Common myeloid progenitor, CD34-positive (primary cell): ENCODE results near the gene ERICH6B.
A peak's percentile ranks its signal among the peaks of the same experiment; 100 is the strongest.

Experiments used
- CTCF ChIA-PET: fragments of 350-600 bp; sonication (Branson Sonifier 250); formaldehyde crosslinking; loops from one replicate; lab custom pipeline; 2021; ENCODE audit warnings: antibody characterized with exemption; lab: Charles Lee
- POLR2A ChIA-PET: fragments of 350-600 bp; sonication (Branson Sonifier 250); formaldehyde crosslinking; loops from one replicate; lab custom pipeline; 2021; ENCODE audit warnings: antibody characterized with exemption; lab: Charles Lee
- DNase-seq, 3 donors: peaks; one replicate each; pipeline versions ENCODE4 v3.0.0 to v3.0.0-alpha.2; 2013
- H3K27ac ChIP-seq, 2 experiments: 1 replicate in 1 of 2; 2 replicates in 1 of 2; pipeline ENCODE4 v1.7.0; 2013; ENCODE audit warnings: inconsistent platforms in 2 of 2, low read length in 2 of 2, mild to moderate bottlenecking in 2 of 2, low read depth in 1 of 2, moderate library complexity in 1 of 2; ENCODE audit not compliant: severe bottlenecking in 2 of 2, insufficient read depth in 1 of 2, poor library complexity in 1 of 2
- H3K27me3 ChIP-seq, 5 experiments: replicated peaks in 2 of 5; 1 replicate in 3 of 5; 2 replicates in 2 of 5; pipeline versions ENCODE4 v1.6.1 to v1.7.0; 2013; ENCODE audit warnings: low read length in 4 of 5, mild to moderate bottlenecking in 2 of 5, moderate library complexity in 2 of 5, inconsistent platforms in 1 of 5; ENCODE audit not compliant: insufficient read depth in 5 of 5, control insufficient read depth in 4 of 5
- H3K36me3 ChIP-seq, 4 experiments: 1 replicate in 2 of 4; 2 replicates in 2 of 4; pipeline versions ENCODE4 v1.6.1 to v1.7.0; 2013; ENCODE audit warnings: low read length in 3 of 4, control low read depth in 1 of 4, mild to moderate bottlenecking in 1 of 4; ENCODE audit not compliant: control insufficient read depth in 4 of 4, insufficient read depth in 4 of 4
- H3K4me1 ChIP-seq, 4 experiments: 1 replicate in 3 of 4; 2 replicates in 1 of 4; pipeline versions ENCODE4 v1.6.1 to v1.7.1; 2013; ENCODE audit warnings: low read length in 3 of 4, mild to moderate bottlenecking in 3 of 4, control low read depth in 1 of 4, inconsistent platforms in 1 of 4, moderate library complexity in 1 of 4; ENCODE audit not compliant: control insufficient read depth in 4 of 4, insufficient read depth in 4 of 4; ENCODE audit errors: control extremely low read depth in 1 of 4
- H3K4me3 ChIP-seq, 7 experiments: 1 replicate in 4 of 7; 2 replicates in 3 of 7; pipeline versions ENCODE4 v1.5.1 to v1.7.0; 2013; ENCODE audit warnings: mild to moderate bottlenecking in 7 of 7, low read length in 6 of 7, moderate library complexity in 6 of 7, inconsistent platforms in 2 of 7, low read depth in 2 of 7, control low read depth in 1 of 7; ENCODE audit not compliant: insufficient read depth in 4 of 7, control insufficient read depth in 1 of 7; ENCODE audit errors: extremely low read depth in 1 of 7
- H3K9me3 ChIP-seq, 5 experiments: 1 replicate in 4 of 5; 2 replicates in 1 of 5; pipeline versions ENCODE4 v1.6.1 to v1.7.1; 2013; ENCODE audit warnings: low read length in 4 of 5, mild to moderate bottlenecking in 2 of 5, inconsistent platforms in 1 of 5, low read depth in 1 of 5, moderate library complexity in 1 of 5; ENCODE audit not compliant: control insufficient read depth in 4 of 5, insufficient read depth in 2 of 5; ENCODE audit errors: control extremely low read depth in 1 of 5
- WGBS: methylation state at CpG from one replicate; pipeline ENCODE4 v1.1.5; 2013; ENCODE audit not compliant: insufficient coverage; 5-methylcytosine and 5-hydroxymethylcytosine counted together

ERICH6B gene

GRCh38 chr13:45602183-45603170, 13.1 kb downstream of the ERICH6B start:
- POLR2A ChIA-PET = no interaction called here
- WGBS = 67% methylated on average over 3 of the region's 4 CpGs

DNA sequence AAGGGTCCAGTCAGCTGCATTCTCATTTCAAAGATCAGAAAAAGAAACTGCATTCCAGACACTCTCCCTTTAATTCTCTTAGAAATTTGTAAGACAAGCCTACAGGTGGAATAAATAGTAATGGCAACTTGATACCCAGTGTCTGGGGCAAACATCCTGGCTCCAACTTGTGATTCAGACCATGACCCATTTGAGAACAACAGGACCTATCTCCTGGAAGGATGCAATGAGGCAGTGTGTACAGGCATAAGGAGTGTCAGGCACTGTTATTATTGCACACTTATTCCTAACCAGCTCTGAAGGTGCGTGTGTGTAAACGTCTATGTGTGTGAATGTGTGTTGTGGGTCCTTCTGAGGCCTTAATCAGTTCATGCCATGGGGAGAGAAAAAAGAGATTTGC, 13.9 kb downstream of the ERICH6B start:
- DNase-seq = no peak
- ChIA-PET CTCF (no interaction called here), POLR2A (no interaction called here)
- no peak overlapping the region for H3K27ac ChIP-seq
- no peaks in the 10 kb centered on the region for H3K36me3 ChIP-seq
- no peak overlapping the region for H3K4me3 ChIP-seq
- no peaks in the 10 kb centered on the region for H3K9me3 ChIP-seq
- H3K27me3 ChIP-seq = peaks cover 0 to 3% (median 0%) of the 10 kb centered on the region in 5 experiments
- H3K4me1 ChIP-seq = peaks cover 0 to 3% (median 0%) of the 10 kb centered on the region in 4 experiments
- 100% methylated on average over 2 of the region's 2 CpGs for WGBS

More at GRCh38 chr13:45602183-45603170, 13.1 kb downstream of the ERICH6B start:
- Histone ChIP-seq H3K27ac (no peak overlapping the region), H3K4me3 (no peak overlapping the region), H3K36me3 (no peaks in the 10 kb centered on the region), H3K9me3 (no peaks in the 10 kb centered on the region), H3K27me3 (peaks cover 0 to 3% (median 0%) of the 10 kb centered on the region in 5 experiments), H3K4me1 (peaks cover 0 to 3% (median 0%) of the 10 kb centered on the region in 4 experiments)
- peak in 2 of 3 donors; percentile 21 to 27 for DNase-seq
- CTCF ChIA-PET = no interaction called here

DNA sequence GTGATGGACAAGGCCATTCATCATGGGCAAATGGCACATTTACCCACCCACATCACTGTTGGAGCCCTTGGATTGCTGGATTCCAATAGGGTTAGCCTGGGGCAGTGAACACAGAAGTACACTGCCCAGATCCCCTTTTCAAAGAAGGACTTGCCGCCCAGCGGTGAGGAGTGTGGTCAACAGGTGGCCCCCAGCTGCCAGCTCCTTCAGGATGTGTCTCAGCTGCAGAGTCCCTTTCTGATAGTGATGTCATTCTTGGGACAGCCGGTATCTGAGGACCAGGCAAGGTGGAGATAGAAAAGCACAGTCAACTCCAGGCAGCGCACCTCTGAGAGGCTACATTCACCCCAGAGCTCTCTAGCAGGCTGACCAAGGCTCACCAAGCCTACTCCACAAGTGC, 16.9 kb downstream of the ERICH6B start:
- 98% methylated on average over 4 of the region's 4 CpGs for WGBS
- POLR2A ChIA-PET = no interaction called here

GRCh38 chr13:45596800-45597475, 18.6 kb downstream of the ERICH6B start:
- no CpG with 5 or more reads among the region's 2 CpGs for WGBS
- POLR2A ChIA-PET = no interaction called here

More for the DNA sequence above, 16.9 kb downstream of the ERICH6B start:
- H3K27ac ChIP-seq = no peak overlapping the region
- peaks cover 0 to 3% (median 0%) of the 10 kb centered on the region in 4 experiments for H3K4me1 ChIP-seq
- CTCF ChIA-PET = no interaction called here
- H3K4me3 ChIP-seq = no peak overlapping the region
- no peaks in the 10 kb centered on the region for H3K9me3 ChIP-seq
- H3K27me3 ChIP-seq = peaks cover 0 to 4% (median 3%) of the 10 kb centered on the region in 5 experiments
- no peaks in the 10 kb centered on the region for H3K36me3 ChIP-seq
- no peak for DNase-seq

GRCh38 chr13:45595965-45596364, 19.6 kb downstream of the ERICH6B start:
- peaks cover 0 to 5% (median 4%) of the 10 kb centered on the region in 5 experiments for H3K27me3 ChIP-seq
- H3K4me1 ChIP-seq = no peaks in the 10 kb centered on the region
- CTCF ChIA-PET = no interaction called here
- H3K9me3 ChIP-seq = no peaks in the 10 kb centered on the region
- DNase-seq = no peak
- WGBS = no CpG with 5 or more reads among the region's 2 CpGs
- no peak overlapping the region for H3K4me3 ChIP-seq
- H3K36me3 ChIP-seq = no peaks in the 10 kb centered on the region
- POLR2A ChIA-PET = no interaction called here
- no peak overlapping the region for H3K27ac ChIP-seq

More at GRCh38 chr13:45596800-45597475, 18.6 kb downstream of the ERICH6B start:
- no peak overlapping the region for H3K4me3 ChIP-seq
- DNase-seq = no peak
- no peaks in the 10 kb centered on the region for H3K36me3 ChIP-seq
- CTCF ChIA-PET = no interaction called here
- H3K4me1 ChIP-seq = no peaks in the 10 kb centered on the region
- H3K27ac ChIP-seq = no peak overlapping the region
- H3K9me3 ChIP-seq = no peaks in the 10 kb centered on the region
- peaks cover 0 to 5% (median 4%) of the 10 kb centered on the region in 5 experiments for H3K27me3 ChIP-seq

DNA sequence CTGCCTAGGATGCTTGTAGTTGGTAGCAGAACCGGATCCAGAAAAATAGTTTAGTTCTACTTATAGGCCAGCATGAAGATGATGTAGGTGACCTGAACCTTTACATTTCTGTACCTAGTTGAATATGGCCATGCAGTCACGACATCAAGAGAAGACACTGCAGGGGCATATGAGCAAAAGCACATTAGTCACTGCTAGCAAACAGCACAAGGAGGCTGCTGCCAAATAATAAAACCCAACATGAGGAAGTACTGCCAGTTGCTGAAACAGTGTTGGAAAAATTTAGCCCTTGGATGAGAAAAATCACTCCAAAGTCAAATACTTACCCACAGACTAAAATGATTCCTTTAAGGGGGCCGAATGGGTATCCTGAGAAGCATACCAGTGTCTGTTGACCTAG, 20.8 kb downstream of the ERICH6B start:
- H3K36me3 ChIP-seq = no peaks in the 10 kb centered on the region
- 71% methylated on average over 2 of the region's 3 CpGs for WGBS
- no peak overlapping the region for H3K27ac ChIP-seq
- DNase-seq = peak in 1 of 3 donors; percentile 8
- H3K27me3 ChIP-seq = peaks cover 0 to 5% (median 4%) of the 10 kb centered on the region in 5 experiments
- ChIA-PET CTCF (interaction anchor here (1.3 to 1.4 kb wide), 2 partner anchors 12 to 19 kb away, joined by 3 read pairs; no protein-coding TSS in a partner anchor), POLR2A (no interaction called here)
- H3K9me3 ChIP-seq = no peaks in the 10 kb centered on the region
- no peaks in the 10 kb centered on the region for H3K4me1 ChIP-seq
- no peak overlapping the region for H3K4me3 ChIP-seq
